ENCODE measurements around the gene LDLR.
"Not testable (repeated sequence)": the region's sequence is repeated elsewhere in the genome, so short reads cannot be mapped to it uniquely, and the experiment has no call there.

LDLR gene

GRCh38 chr19:11094520-11094894, 5.2 kb downstream of the LDLR start:
- Histone ChIP-seq H3K4me1 (ENCODE audit: control insufficient read depth, insufficient read depth, low read length) (peaks cover 47% of the 10 kb centered on the region), H3K36me3 (ENCODE audit: control insufficient read depth, insufficient read depth, low read length, severe bottlenecking) (peaks cover 58% of the 10 kb centered on the region), H3K9ac (ENCODE audit: low read length) (no peak overlapping the region), H3K4me3 (ENCODE audit: low read length) (no peak overlapping the region), H3K9me3 (ENCODE audit: control insufficient read depth, low read length) (no peaks in the 10 kb centered on the region), H3K27me3 (replicated peaks; ENCODE audit: control insufficient read depth, insufficient read depth, low read length) (no peaks in the 10 kb centered on the region)
- DNase-seq (ENCODE audit: low read depth) = peak; percentile 4

- peak; percentile 81 for DNase-seq (ENCODE audit: low read depth)
These were observed 7.1 kb downstream of the LDLR start for GRCh38 chr19:11096210-11096841.

GRCh38 chr19:11097367-11097766, 8.1 kb downstream of the LDLR start:
- H3K9me3 ChIP-seq (ENCODE audit: control insufficient read depth, low read length); H3K9ac ChIP-seq (ENCODE audit: low read length); H3K27me3 ChIP-seq (replicated peaks; ENCODE audit: control insufficient read depth, insufficient read depth, low read length); DNase-seq (ENCODE audit: low read depth); H3K4me3 ChIP-seq (ENCODE audit: low read length): not testable (repeated sequence)
- Histone ChIP-seq H3K36me3 (ENCODE audit: control insufficient read depth, insufficient read depth, low read length, severe bottlenecking) (peaks cover 83% of the 10 kb centered on the region), H3K4me1 (ENCODE audit: control insufficient read depth, insufficient read depth, low read length) (peaks cover 36% of the 10 kb centered on the region)

More at GRCh38 chr19:11096210-11096841, 7.1 kb downstream of the LDLR start:
- peaks cover 44% of the 10 kb centered on the region for H3K4me1 ChIP-seq (ENCODE audit: control insufficient read depth, insufficient read depth, low read length)
- peaks cover 76% of the 10 kb centered on the region for H3K36me3 ChIP-seq (ENCODE audit: control insufficient read depth, insufficient read depth, low read length, severe bottlenecking)
- H3K9ac ChIP-seq (ENCODE audit: low read length) = peak overlapping the region; percentile 7
- H3K27me3 ChIP-seq (replicated peaks; ENCODE audit: control insufficient read depth, insufficient read depth, low read length) = no peaks in the 10 kb centered on the region
- peak overlapping the region; percentile 15 for H3K4me3 ChIP-seq (ENCODE audit: low read length)
- H3K9me3 ChIP-seq (ENCODE audit: control insufficient read depth, low read length) = no peaks in the 10 kb centered on the region

GRCh38 chr19:11098327-11098726, 9.1 kb downstream of the LDLR start:
- no peaks in the 10 kb centered on the region for H3K27me3 ChIP-seq (replicated peaks; ENCODE audit: control insufficient read depth, insufficient read depth, low read length)
- H3K9ac ChIP-seq (ENCODE audit: low read length) = no peak overlapping the region
- H3K4me1 ChIP-seq (ENCODE audit: control insufficient read depth, insufficient read depth, low read length) = peaks cover 31% of the 10 kb centered on the region
- no peaks in the 10 kb centered on the region for H3K9me3 ChIP-seq (ENCODE audit: control insufficient read depth, low read length)
- DNase-seq (ENCODE audit: low read depth) = no peak
- H3K4me3 ChIP-seq (ENCODE audit: low read length) = no peak overlapping the region
- H3K36me3 ChIP-seq (ENCODE audit: control insufficient read depth, insufficient read depth, low read length, severe bottlenecking) = peaks cover 85% of the 10 kb centered on the region

GRCh38 chr19:11098861-11099260, 9.6 kb downstream of the LDLR start:
- no peak overlapping the region for H3K9ac ChIP-seq (ENCODE audit: low read length)
- DNase-seq (ENCODE audit: low read depth) = no peak
- no peaks in the 10 kb centered on the region for H3K9me3 ChIP-seq (ENCODE audit: control insufficient read depth, low read length)
- H3K36me3 ChIP-seq (ENCODE audit: control insufficient read depth, insufficient read depth, low read length, severe bottlenecking) = peaks cover 85% of the 10 kb centered on the region
- peaks cover 31% of the 10 kb centered on the region for H3K4me1 ChIP-seq (ENCODE audit: control insufficient read depth, insufficient read depth, low read length)
- H3K27me3 ChIP-seq (replicated peaks; ENCODE audit: control insufficient read depth, insufficient read depth, low read length) = no peaks in the 10 kb centered on the region
- no peak overlapping the region for H3K4me3 ChIP-seq (ENCODE audit: low read length)

- peaks cover 85% of the 10 kb centered on the region for H3K36me3 ChIP-seq (ENCODE audit: control insufficient read depth, insufficient read depth, low read length, severe bottlenecking)
- no peak for DNase-seq (ENCODE audit: low read depth)
These were observed 10.8 kb downstream of the LDLR start for GRCh38 chr19:11100049-11100448.

GRCh38 chr19:11101057-11101456, 11.8 kb downstream of the LDLR start:
- Histone ChIP-seq H3K4me1 (ENCODE audit: control insufficient read depth, insufficient read depth, low read length) (peaks cover 14% of the 10 kb centered on the region), H3K9ac (ENCODE audit: low read length) (no peak overlapping the region), H3K9me3 (ENCODE audit: control insufficient read depth, low read length) (no peaks in the 10 kb centered on the region), H3K27me3 (replicated peaks; ENCODE audit: control insufficient read depth, insufficient read depth, low read length) (no peaks in the 10 kb centered on the region), H3K4me3 (ENCODE audit: low read length) (no peak overlapping the region), H3K36me3 (ENCODE audit: control insufficient read depth, insufficient read depth, low read length, severe bottlenecking) (peaks cover 86% of the 10 kb centered on the region)
- DNase-seq (ENCODE audit: low read depth) = no peak

More at GRCh38 chr19:11100049-11100448, 10.8 kb downstream of the LDLR start:
- Histone ChIP-seq H3K4me3 (ENCODE audit: low read length) (no peak overlapping the region), H3K4me1 (ENCODE audit: control insufficient read depth, insufficient read depth, low read length) (peaks cover 24% of the 10 kb centered on the region), H3K9ac (ENCODE audit: low read length) (no peak overlapping the region), H3K9me3 (ENCODE audit: control insufficient read depth, low read length) (no peaks in the 10 kb centered on the region), H3K27me3 (replicated peaks; ENCODE audit: control insufficient read depth, insufficient read depth, low read length) (no peaks in the 10 kb centered on the region)

GRCh38 chr19:11102944-11103343, 13.7 kb downstream of the LDLR start:
- no peak for DNase-seq (ENCODE audit: low read depth)
- H3K27me3 ChIP-seq (replicated peaks; ENCODE audit: control insufficient read depth, insufficient read depth, low read length) = no peaks in the 10 kb centered on the region
- peaks cover 92% of the 10 kb centered on the region for H3K36me3 ChIP-seq (ENCODE audit: control insufficient read depth, insufficient read depth, low read length, severe bottlenecking)
- no peaks in the 10 kb centered on the region for H3K4me1 ChIP-seq (ENCODE audit: control insufficient read depth, insufficient read depth, low read length)
- no peak overlapping the region for H3K4me3 ChIP-seq (ENCODE audit: low read length)
- no peaks in the 10 kb centered on the region for H3K9me3 ChIP-seq (ENCODE audit: control insufficient read depth, low read length)
- no peak overlapping the region for H3K9ac ChIP-seq (ENCODE audit: low read length)

GRCh38 chr19:11103667-11104066, 14.4 kb downstream of the LDLR start:
- H3K9ac ChIP-seq (ENCODE audit: low read length); H3K4me1 ChIP-seq (ENCODE audit: control insufficient read depth, insufficient read depth, low read length); H3K4me3 ChIP-seq (ENCODE audit: low read length); H3K27me3 ChIP-seq (replicated peaks; ENCODE audit: control insufficient read depth, insufficient read depth, low read length); H3K9me3 ChIP-seq (ENCODE audit: control insufficient read depth, low read length); DNase-seq (ENCODE audit: low read depth): not testable (repeated sequence)
- H3K36me3 ChIP-seq (ENCODE audit: control insufficient read depth, insufficient read depth, low read length, severe bottlenecking) = peaks cover 93% of the 10 kb centered on the region

GRCh38 chr19:11105014-11105636, 15.9 kb downstream of the LDLR start:
- Histone ChIP-seq H3K27me3 (replicated peaks; ENCODE audit: control insufficient read depth, insufficient read depth, low read length) (no peaks in the 10 kb centered on the region), H3K4me3 (ENCODE audit: low read length) (no peak overlapping the region), H3K9me3 (ENCODE audit: control insufficient read depth, low read length) (no peaks in the 10 kb centered on the region), H3K4me1 (ENCODE audit: control insufficient read depth, insufficient read depth, low read length) (no peaks in the 10 kb centered on the region), H3K9ac (ENCODE audit: low read length) (no peak overlapping the region), H3K36me3 (ENCODE audit: control insufficient read depth, insufficient read depth, low read length, severe bottlenecking) (peaks cover 93% of the 10 kb centered on the region)
- no peak for DNase-seq (ENCODE audit: low read depth)

GRCh38 chr19:11106477-11106876, 17.2 kb downstream of the LDLR start:
- Histone ChIP-seq H3K9me3 (ENCODE audit: control insufficient read depth, low read length) (no peaks in the 10 kb centered on the region), H3K36me3 (ENCODE audit: control insufficient read depth, insufficient read depth, low read length, severe bottlenecking) (peaks cover 95% of the 10 kb centered on the region), H3K4me3 (ENCODE audit: low read length) (no peak overlapping the region), H3K4me1 (ENCODE audit: control insufficient read depth, insufficient read depth, low read length) (no peaks in the 10 kb centered on the region), H3K9ac (ENCODE audit: low read length) (no peak overlapping the region), H3K27me3 (replicated peaks; ENCODE audit: control insufficient read depth, insufficient read depth, low read length) (no peaks in the 10 kb centered on the region)
- no peak for DNase-seq (ENCODE audit: low read depth)

Measured in adipocyte (in vitro differentiated cells).